SK-N-SH treated with all-trans-retinoic acid at 6 μM for 48 hours (cell line): ENCODE measurements around the gene ANKRD44.

Source experiments
- ARNTL ChIP-seq: fragments of 450-650 bp; formaldehyde crosslinking; IDR thresholded peaks from 2 replicates; pipeline ENCODE4 v1.5.0; 2020; ENCODE audit warnings: low read depth, mild to moderate bottlenecking, moderate library complexity, borderline replicate concordance
- CREB5 ChIP-seq: fragments of 250-450 bp; sonication (Bioruptor Pico); IDR thresholded peaks from 2 replicates; pipeline ENCODE4 v1.5.1; 2020; ENCODE audit warnings: low read depth, mild to moderate bottlenecking, moderate library complexity
- OSR1 ChIP-seq: fragments of 250-450 bp; sonication (Bioruptor Pico); IDR thresholded peaks from 2 replicates; pipeline ENCODE4 v1.8.0; 2022; ENCODE audit warnings: moderate library complexity, mild to moderate bottlenecking, inconsistent platforms
- PPARA ChIP-seq: fragments of 250-450 bp; sonication (Bioruptor Pico); IDR thresholded peaks from 2 replicates; pipeline ENCODE4 v1.5.0; 2020; ENCODE audit warnings: mild to moderate bottlenecking, borderline replicate concordance
- TCF4 ChIP-seq: fragments of 250-450 bp; sonication (Bioruptor Pico); IDR thresholded peaks from 2 replicates; pipeline ENCODE4 v1.8.0; 2021; ENCODE audit warnings: mild to moderate bottlenecking, moderate library complexity, borderline replicate concordance
- ZC3H10 ChIP-seq: fragments of 250-450 bp; sonication (Bioruptor Pico); IDR thresholded peaks from 2 replicates; pipeline ENCODE4 v1.5.1; 2021; ENCODE audit warnings: mild to moderate bottlenecking, moderate library complexity
- ZNF70 ChIP-seq: fragments of 450-650 bp; formaldehyde crosslinking; IDR thresholded peaks from 2 replicates; pipeline ENCODE4 v1.5.0; 2020; ENCODE audit warnings: mild to moderate bottlenecking, moderate library complexity

GRCh38 chr2:197276156-197276555, 34.4 kb downstream of the ANKRD44 start:
- TF ChIP-seq OSR1 (no peak), TCF4 (CRISPR knock-in tag) (no peak), ARNTL (no peak), CREB5 (CRISPR knock-in tag) (no peak), ZC3H10 (CRISPR knock-in tag) (no peak), ZNF70 (CRISPR knock-in tag) (no peak), PPARA (no peak)
